Measurements from ENCODE around the gene FOXQ1.

The FOXQ1 gene

GRCh38 chr6:1336246-1336843 lies 24.4 kb downstream of the FOXQ1 start:
- DNase-seq (ENCODE audit: low read depth in 1 of 2, low spot score in 1 of 2), result peak in 1 of 2 experiments; percentile 7
- Histone ChIP-seq H3K27me3 (ENCODE audit: insufficient read depth, poor library complexity, severe bottlenecking) (peaks cover under 1% of the 10 kb centered on the region), H3K27ac (replicated peaks) (no peak overlapping the region), H3K4me3 (replicated peaks; ENCODE audit: insufficient read depth, low read length) (no peak overlapping the region)
- TF ChIP-seq CTCF (IDR thresholded peaks at IDR 0.05; ENCODE audit: insufficient read depth, low read length) (no peak), GABPA (IDR thresholded peaks at IDR 0.05; ENCODE audit: low read depth) (no peak), REST (IDR thresholded peaks at IDR 0.05; ENCODE audit: insufficient replicate concordance, low read depth) (no peak), POLR2AphosphoS5 (IDR thresholded peaks at IDR 0.05; ENCODE audit: low read depth) (no peak)

GRCh38 chr6:1337791-1338190 lies 25.9 kb downstream of the FOXQ1 start:
- no peak overlapping the region for H3K27ac ChIP-seq (replicated peaks)
- DNase-seq (ENCODE audit: low read depth in 1 of 2, low spot score in 1 of 2), result no peak
- H3K4me3 ChIP-seq (replicated peaks; ENCODE audit: insufficient read depth, low read length), result no peak overlapping the region
- no peak for TF ChIP-seq POLR2AphosphoS5 (IDR thresholded peaks at IDR 0.05; ENCODE audit: low read depth)
- no peak for TF ChIP-seq CTCF (IDR thresholded peaks at IDR 0.05; ENCODE audit: insufficient read depth, low read length)
- TF ChIP-seq SPI1 (IDR thresholded peaks at IDR 0.05; ENCODE audit: borderline replicate concordance, low read depth), result no peak
- no peak for TF ChIP-seq GABPA (IDR thresholded peaks at IDR 0.05; ENCODE audit: low read depth)
- no peak for TF ChIP-seq REST (IDR thresholded peaks at IDR 0.05; ENCODE audit: insufficient replicate concordance, low read depth)
- peaks cover 6% of the 10 kb centered on the region for H3K27me3 ChIP-seq (ENCODE audit: insufficient read depth, poor library complexity, severe bottlenecking)

GRCh38 chr6:1346101-1346500 lies 34.2 kb downstream of the FOXQ1 start:
- Histone ChIP-seq H3K27ac (replicated peaks) (no peak overlapping the region), H3K27me3 (ENCODE audit: insufficient read depth, poor library complexity, severe bottlenecking) (peaks cover 6% of the 10 kb centered on the region), H3K4me3 (replicated peaks; ENCODE audit: insufficient read depth, low read length) (no peak overlapping the region)
- DNase-seq (ENCODE audit: low read depth in 1 of 2, low spot score in 1 of 2), result no peak
- TF ChIP-seq REST (IDR thresholded peaks at IDR 0.05; ENCODE audit: insufficient replicate concordance, low read depth), result no peak
- no peak for TF ChIP-seq GABPA (IDR thresholded peaks at IDR 0.05; ENCODE audit: low read depth)
- no peak for TF ChIP-seq CTCF (IDR thresholded peaks at IDR 0.05; ENCODE audit: insufficient read depth, low read length)
- TF ChIP-seq POLR2AphosphoS5 (IDR thresholded peaks at IDR 0.05; ENCODE audit: low read depth), result no peak

Data from HL-60 (cell line).